Esophagus (tissue), 2 donors: ENCODE results near the gene MESP2. TPM values are rescaled to one million over a fixed set of nuclear protein-coding genes. Genes with fewer than 3 reads are reported as not detected.

Source experiments
- polyA plus RNA-seq, 2 donors: library from polyadenylated mRNA; stranded (reverse); fragments of 200-250 nt; gene quantifications; one replicate each; pipeline ENCODE4 v1.2.3, GENCODE V29; 2013
- donor health status: healthy with polysubstance abuse.
- donor health status: Bipolar disorder and iron deficiency.

Gene MESP2
- polyA plus RNA-seq, 2 donors: 0.56 to 0.75 TPM

Other genes with a start within 250 kb of the MESP2 start
- gene TICRR, start 200.9 kb upstream of the MESP2 start, polyA plus RNA-seq: 1 to 10 TPM; 4.4 to 6.6 TPM
- gene KIF7, start 120.9 kb upstream of the MESP2 start, polyA plus RNA-seq: 1 to 10 TPM in 1 of 2 donors, under 1 TPM in 1; 1.00 to 1.1 TPM
- gene PLIN1, start 97.0 kb upstream of the MESP2 start, polyA plus RNA-seq: 1 to 10 TPM in 1 of 2 donors, under 1 TPM in 1; 0.73 to 1.3 TPM
- gene PEX11A, start 85.6 kb upstream of the MESP2 start, polyA plus RNA-seq: 1 to 10 TPM; 4.2 to 5.7 TPM
- gene WDR93, start 85.5 kb upstream of the MESP2 start, polyA plus RNA-seq: under 1 TPM in 1 of 2 donors, not detected in 1; 0.02 TPM
- gene MESP1, start 25.1 kb upstream of the MESP2 start, polyA plus RNA-seq: under 1 TPM; 0.08 to 0.35 TPM
- gene ANPEP, start 38.5 kb downstream of the MESP2 start, polyA plus RNA-seq: 1 to 10 TPM; 1.2 to 1.4 TPM
- gene AP3S2, start 117.7 kb downstream of the MESP2 start, polyA plus RNA-seq: 10 to 100 TPM in 1 of 2 donors, 1 to 10 TPM in 1; 6.0 to 11.6 TPM
- gene ARPIN, start 136.6 kb downstream of the MESP2 start, polyA plus RNA-seq: 10 to 100 TPM in 1 of 2 donors, 1 to 10 TPM in 1; 6.8 to 10.9 TPM
- 10 to 100 TPM; 21.1 to 62.1 TPM for gene ZNF710, start 225.0 kb downstream of the MESP2 start, polyA plus RNA-seq